Fibroblast of lung (primary cell): ENCODE data around the gene SPP1. TPM values are rescaled to one million over a fixed set of nuclear protein-coding genes. Genes with fewer than 3 reads are reported as not detected.
"Not testable (repeated sequence)": the region's sequence is repeated elsewhere in the genome, so short reads cannot be mapped to it uniquely, and the experiment has no call there.

Source experiments
- DNase-seq, 2 donors: peaks; one replicate each; pipeline versions ENCODE4 v3.0.0 to v3.0.0-alpha.2; 2010; ENCODE audit warnings: low read depth in 2 of 2
- H2AFZ ChIP-seq: 2 replicates; pipeline ENCODE4 v1.5.1; 2012; ENCODE audit warnings: low read length, control low read depth, inconsistent platforms
- H3K27ac ChIP-seq: 2 replicates; pipeline ENCODE4 v1.5.1; 2011; ENCODE audit warnings: low read length, control low read depth; ENCODE audit not compliant: insufficient read depth
- H3K27me3 ChIP-seq: 2 replicates; pipeline ENCODE4 v1.5.1; 2011; ENCODE audit warnings: mild to moderate bottlenecking, low read length; ENCODE audit not compliant: control insufficient read depth, insufficient read depth
- H3K36me3 ChIP-seq: 2 replicates; pipeline ENCODE4 v1.5.1; 2011; ENCODE audit warnings: low read length; ENCODE audit not compliant: control insufficient read depth, insufficient read depth
- H3K4me1 ChIP-seq: 2 replicates; pipeline ENCODE4 v1.5.1; 2011; ENCODE audit warnings: low read length; ENCODE audit not compliant: control insufficient read depth, insufficient read depth; ENCODE audit errors: extremely low read depth
- H3K4me2 ChIP-seq: 2 replicates; pipeline ENCODE4 v1.5.1; 2011; ENCODE audit warnings: low read length, control low read depth; ENCODE audit not compliant: insufficient read depth; ENCODE audit errors: extremely low read depth
- H3K4me3 ChIP-seq, 4 experiments: fragments of 200-600 bp in 1 of 4; sonication (generic) in 1 of 4; replicated peaks in 1 of 4; 2 replicates each; pipeline ENCODE4 v1.5.1; 2011 to 2016; ENCODE audit warnings: low read length in 4 of 4, low read depth in 3 of 4, mild to moderate bottlenecking in 3 of 4, control low read depth in 2 of 4, inconsistent platforms in 1 of 4, mixed read lengths in 1 of 4; ENCODE audit not compliant: insufficient read depth in 1 of 4; ENCODE audit errors: control extremely low read depth in 1 of 4
- H3K79me2 ChIP-seq: 2 replicates; pipeline ENCODE4 v1.5.1; 2012; ENCODE audit warnings: mild to moderate bottlenecking, low read length, inconsistent platforms; ENCODE audit not compliant: control insufficient read depth, insufficient read depth
- H3K9ac ChIP-seq: 2 replicates; pipeline ENCODE4 v1.5.1; 2011; ENCODE audit warnings: mild to moderate bottlenecking, low read length, control low read depth; ENCODE audit not compliant: insufficient read depth
- H3K9me3 ChIP-seq: 2 replicates; pipeline ENCODE4 v1.5.1; 2012; ENCODE audit warnings: low read depth, low read length; ENCODE audit not compliant: control insufficient read depth, insufficient read depth
- H4K20me1 ChIP-seq: 2 replicates; pipeline ENCODE4 v1.5.1; 2011; ENCODE audit warnings: low read length; ENCODE audit not compliant: control insufficient read depth, insufficient read depth; ENCODE audit errors: extremely low read depth
- EZH2 ChIP-seq: IDR thresholded peaks from 2 replicates; pipeline ENCODE4 v1.5.1; 2012; ENCODE audit warnings: low read length, control low read depth, mild to moderate bottlenecking; ENCODE audit errors: missing control alignments
- polyA plus RNA-seq, 2 donors: library from polyadenylated mRNA; depleted of rRNA in 1 of 2; stranded (reverse) in 1 of 2; unstranded in 1 of 2; fragments of >200 nt; gene quantifications; 2 replicates each; pipeline ENCODE4 v1.2.1, GENCODE V29; 2011 to 2012; ENCODE audit warnings: missing spikeins in 1 of 2
- total RNA-seq: library from RNA; depleted of rRNA; stranded (reverse); fragments of >200 nt; gene quantifications from 2 replicates; pipeline ENCODE4 v1.2.1, GENCODE V29; 2014
- TF ChIP-seq, protein P1 (sequence below), 2 donors: IDR thresholded peaks in 1 of 2; conservative IDR thresholded peaks in 1 of 2; 1 replicate in 1 of 2; 2 replicates in 1 of 2; pipeline ENCODE4 v1.5.1; 2011 to 2012; ENCODE audit warnings: low read length in 2 of 2, control low read depth in 1 of 2, inconsistent platforms in 1 of 2, low read depth in 1 of 2, mild to moderate bottlenecking in 1 of 2

Gene SPP1
- total and polyA plus RNA-seq, 2 donors (not counting 1 experiment from before 2014, with no cell fraction given): 0.17 to 0.59 TPM

DNA sequence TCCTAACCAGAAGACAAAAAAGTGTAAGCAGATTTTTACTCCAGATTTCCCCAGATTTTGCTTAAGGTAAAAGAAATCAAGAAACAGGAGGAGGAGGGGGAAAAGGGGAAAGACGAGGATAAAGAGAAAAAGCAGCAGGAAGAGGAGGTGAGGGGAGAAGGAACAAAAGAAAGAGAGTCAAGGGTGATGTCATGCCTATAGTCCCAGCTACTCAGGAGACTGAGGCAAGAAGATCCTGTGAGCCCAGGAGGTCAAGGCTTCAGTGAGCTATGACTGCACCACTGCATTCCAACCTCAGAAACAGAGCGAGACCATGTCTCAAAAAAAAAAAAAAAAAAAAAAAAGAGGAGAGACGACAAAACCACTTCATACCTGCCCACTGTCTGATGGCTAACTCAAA is 19.9 kb downstream of the SPP1 start:
- Histone ChIP-seq H3K4me2 (no peak overlapping the region), H3K79me2 (no peaks in the 10 kb centered on the region), H2AFZ (no peak overlapping the region), H3K27ac (no peak overlapping the region), H3K36me3 (no peaks in the 10 kb centered on the region), H3K27me3 (no peaks in the 10 kb centered on the region), H4K20me1 (no peaks in the 10 kb centered on the region), H3K9me3 (no peaks in the 10 kb centered on the region), H3K9ac (no peak overlapping the region), H3K4me3 (no peak overlapping the region), H3K4me1 (no peaks in the 10 kb centered on the region)
- DNase-seq: no peak
- TF ChIP-seq, protein P1, sequence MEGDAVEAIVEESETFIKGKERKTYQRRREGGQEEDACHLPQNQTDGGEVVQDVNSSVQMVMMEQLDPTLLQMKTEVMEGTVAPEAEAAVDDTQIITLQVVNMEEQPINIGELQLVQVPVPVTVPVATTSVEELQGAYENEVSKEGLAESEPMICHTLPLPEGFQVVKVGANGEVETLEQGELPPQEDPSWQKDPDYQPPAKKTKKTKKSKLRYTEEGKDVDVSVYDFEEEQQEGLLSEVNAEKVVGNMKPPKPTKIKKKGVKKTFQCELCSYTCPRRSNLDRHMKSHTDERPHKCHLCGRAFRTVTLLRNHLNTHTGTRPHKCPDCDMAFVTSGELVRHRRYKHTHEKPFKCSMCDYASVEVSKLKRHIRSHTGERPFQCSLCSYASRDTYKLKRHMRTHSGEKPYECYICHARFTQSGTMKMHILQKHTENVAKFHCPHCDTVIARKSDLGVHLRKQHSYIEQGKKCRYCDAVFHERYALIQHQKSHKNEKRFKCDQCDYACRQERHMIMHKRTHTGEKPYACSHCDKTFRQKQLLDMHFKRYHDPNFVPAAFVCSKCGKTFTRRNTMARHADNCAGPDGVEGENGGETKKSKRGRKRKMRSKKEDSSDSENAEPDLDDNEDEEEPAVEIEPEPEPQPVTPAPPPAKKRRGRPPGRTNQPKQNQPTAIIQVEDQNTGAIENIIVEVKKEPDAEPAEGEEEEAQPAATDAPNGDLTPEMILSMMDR (conservative IDR thresholded peaks at IDR 0.05 in 1 of 2, IDR thresholded peaks at IDR 0.05 in 1 of 2; ENCODE audit: low read depth in 1 of 2, low read length in 2 of 2): no peak
- TF ChIP-seq EZH2: no peak

DNA sequence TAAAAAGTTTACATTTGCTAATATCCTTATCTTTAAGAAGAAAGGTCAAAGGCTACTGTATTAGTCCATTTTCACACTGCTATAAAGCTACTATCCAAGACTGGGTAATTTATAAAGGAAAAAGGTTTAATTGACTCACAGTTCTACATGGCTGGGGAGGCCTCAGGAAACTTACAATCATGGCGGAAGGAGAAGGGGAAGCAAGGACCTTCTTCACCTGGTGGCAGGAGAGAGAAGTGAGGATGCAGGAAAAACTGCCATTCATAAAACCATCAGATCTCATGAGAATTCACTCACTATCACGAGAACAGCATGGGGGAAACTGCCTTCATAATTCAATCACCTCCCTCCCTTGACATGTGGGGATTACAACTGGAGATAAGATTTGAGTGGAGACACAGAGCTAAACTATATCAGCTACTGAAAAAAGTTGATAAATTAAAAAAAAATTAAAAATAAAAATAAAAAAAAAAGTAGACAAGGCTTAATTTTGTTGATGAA is 23.7 kb downstream of the SPP1 start:
- H3K4me3 ChIP-seq, H3K36me3 ChIP-seq, H2AFZ ChIP-seq, H3K4me1 ChIP-seq, H3K27me3 ChIP-seq, H3K4me2 ChIP-seq, H3K27ac ChIP-seq, DNase-seq, H3K79me2 ChIP-seq, H3K9ac ChIP-seq, H3K9me3 ChIP-seq, H4K20me1 ChIP-seq: not testable (repeated sequence)

DNA sequence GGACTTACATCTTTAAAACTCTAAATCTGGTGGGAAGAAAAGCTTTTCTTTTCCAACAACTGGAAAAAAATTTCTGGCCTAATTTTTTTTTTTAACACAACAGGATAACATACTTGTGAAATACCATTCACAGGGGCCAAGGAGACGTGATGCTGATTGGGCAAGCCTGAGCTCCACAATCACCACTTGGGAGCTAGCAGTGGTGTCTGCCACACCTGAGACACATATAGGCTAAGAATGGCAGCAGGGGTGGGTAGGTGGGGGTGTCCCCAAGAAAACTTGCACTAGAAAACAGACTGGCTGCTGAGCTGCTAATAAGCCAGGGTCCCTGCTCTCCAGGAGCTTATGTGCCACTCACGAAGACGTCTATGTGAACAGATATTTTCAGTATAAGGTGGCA is 26.4 kb downstream of the SPP1 start:
- H3K9ac ChIP-seq: no peak overlapping the region
- no peaks in the 10 kb centered on the region for H3K79me2 ChIP-seq
- no peak for TF ChIP-seq EZH2
- TF ChIP-seq, protein P1 (conservative IDR thresholded peaks at IDR 0.05 in 1 of 2, IDR thresholded peaks at IDR 0.05 in 1 of 2; ENCODE audit: low read depth in 1 of 2, low read length in 2 of 2): no peak
- no peaks in the 10 kb centered on the region for H3K9me3 ChIP-seq
- no peak overlapping the region for H3K4me2 ChIP-seq
- H3K4me1 ChIP-seq: peaks cover 5% of the 10 kb centered on the region
- DNase-seq: no peak
- no peak overlapping the region for H3K4me3 ChIP-seq
- H2AFZ ChIP-seq: no peak overlapping the region
- no peaks in the 10 kb centered on the region for H3K27me3 ChIP-seq
- no peaks in the 10 kb centered on the region for H4K20me1 ChIP-seq
- no peak overlapping the region for H3K27ac ChIP-seq
- H3K36me3 ChIP-seq: no peaks in the 10 kb centered on the region
